SU-DHL-6 (cell line): ENCODE data around the gene AP5Z1.

Experiments used
- H2AFZ ChIP-seq: fragments of 200-600 bp; sonication (generic); 2 replicates; pipeline ENCODE4 v1.6.1; 2014; ENCODE audit warnings: low read depth, mild to moderate bottlenecking, moderate library complexity, mixed read lengths, antibody characterized with exemption, low read length; ENCODE audit not compliant: severe bottlenecking
- H3F3A ChIP-seq: fragments of 200-600 bp; shearing (Covaris generic); 2 replicates; pipeline ENCODE4 v1.6.0; 2016; ENCODE audit warnings: antibody characterized with exemption, mild to moderate bottlenecking; ENCODE audit not compliant: insufficient read depth
- H3K27ac ChIP-seq: fragments of 200-600 bp; sonication (generic); 2 replicates; pipeline ENCODE4 v1.5.1; 2016; ENCODE audit warnings: low read depth, mild to moderate bottlenecking, low read length, moderate library complexity, mixed read lengths
- H3K27me3 ChIP-seq: fragments of 200-600 bp; sonication (generic), shearing (Covaris generic); 2 replicates; pipeline ENCODE4 v1.6.0; 2014; ENCODE audit warnings: mild to moderate bottlenecking, low read length
- H3K36me3 ChIP-seq: fragments of 200-600 bp; sonication (generic); 2 replicates; pipeline ENCODE4 v1.6.1; 2014; ENCODE audit warnings: mild to moderate bottlenecking, low read length, mixed read lengths
- H3K4me2 ChIP-seq: fragments of 300-600, 200-600 bp; shearing (Covaris generic), sonication (generic); 2 replicates; pipeline ENCODE4 v1.6.0; 2014; ENCODE audit warnings: low read length, low read depth, mild to moderate bottlenecking; ENCODE audit not compliant: poor library complexity, severe bottlenecking
- H3K4me3 ChIP-seq: fragments of 200-600 bp; sonication (generic); 2 replicates; pipeline ENCODE4 v1.5.1; 2014; ENCODE audit warnings: antibody characterized with exemption, low read length, mild to moderate bottlenecking, mixed read lengths; ENCODE audit not compliant: insufficient read depth, poor library complexity, severe bottlenecking
- H3K79me2 ChIP-seq: fragments of 200-600 bp; sonication (generic); 2 replicates; pipeline ENCODE4 v1.6.1; 2014; ENCODE audit warnings: mild to moderate bottlenecking, low read length, moderate library complexity; ENCODE audit not compliant: insufficient read depth
- H3K9ac ChIP-seq: fragments of 200-600 bp; sonication (generic); 2 replicates; pipeline ENCODE4 v1.7.0; 2014; ENCODE audit warnings: mild to moderate bottlenecking, low read length
- H3K9me2 ChIP-seq: fragments of 200-600 bp; sonication (generic); replicated peaks from 2 replicates; pipeline ENCODE4 v1.6.1; 2014; ENCODE audit warnings: low read length; ENCODE audit not compliant: insufficient read depth
- H3K9me3 ChIP-seq: fragments of 200-600 bp; sonication (generic); 2 replicates; pipeline ENCODE4 v1.6.1; 2014; ENCODE audit warnings: low read length, mixed read lengths; ENCODE audit not compliant: insufficient read depth
- H4K20me1 ChIP-seq: fragments of 200-600 bp; sonication (generic); 2 replicates; pipeline ENCODE4 v1.6.1; 2014; ENCODE audit warnings: low read depth, mild to moderate bottlenecking, antibody characterized with exemption, low read length, moderate library complexity, mixed read lengths
- CTCF ChIP-seq: fragments of 200-600 bp; sonication (generic); IDR thresholded peaks from one replicate; pipeline ENCODE4 v1.5.1; 2017; ENCODE audit warnings: antibody characterized with exemption, mild to moderate bottlenecking, low read length, moderate library complexity; ENCODE audit not compliant: insufficient read depth, poor library complexity, severe bottlenecking
- EZH2phosphoT487 ChIP-seq: fragments of 200-600 bp; sonication (generic), shearing (Covaris generic); conservative IDR thresholded peaks from 2 replicates; pipeline ENCODE4 v1.6.1; 2018; ENCODE audit warnings: mild to moderate bottlenecking, antibody characterized with exemption, low read length, moderate library complexity, mixed read lengths

The AP5Z1 gene

GRCh38 chr7:4815609-4816418 lies 40.4 kb downstream of the AP5Z1 start:
- H3K9me3 ChIP-seq, result no peaks in the 10 kb centered on the region
- H3K79me2 ChIP-seq, result no peaks in the 10 kb centered on the region
- H3F3A ChIP-seq, result no peaks in the 10 kb centered on the region
- H3K9me2 ChIP-seq, result no peaks in the 10 kb centered on the region
- no peak overlapping the region for H3K4me3 ChIP-seq
- H2AFZ ChIP-seq, result no peak overlapping the region
- no peaks in the 10 kb centered on the region for H3K27me3 ChIP-seq
- no peaks in the 10 kb centered on the region for H4K20me1 ChIP-seq
- H3K9ac ChIP-seq, result no peak overlapping the region
- no peak overlapping the region for H3K4me2 ChIP-seq
- no peaks in the 10 kb centered on the region for H3K36me3 ChIP-seq
- no peak overlapping the region for H3K27ac ChIP-seq
- no peak for TF ChIP-seq EZH2phosphoT487
- no peak for TF ChIP-seq CTCF

GRCh38 chr7:4816419-4817080 lies 41.1 kb downstream of the AP5Z1 start:
- H3K4me3 ChIP-seq, result no peak overlapping the region
- no peak overlapping the region for H2AFZ ChIP-seq
- no peaks in the 10 kb centered on the region for H3K79me2 ChIP-seq
- no peaks in the 10 kb centered on the region for H3K9me3 ChIP-seq
- no peaks in the 10 kb centered on the region for H3K27me3 ChIP-seq
- H3K4me2 ChIP-seq, result no peak overlapping the region
- no peak overlapping the region for H3K27ac ChIP-seq
- H3K36me3 ChIP-seq, result no peaks in the 10 kb centered on the region
- TF ChIP-seq EZH2phosphoT487 (no peak), CTCF (no peak)
- H3K9ac ChIP-seq, result no peak overlapping the region
- H4K20me1 ChIP-seq, result no peaks in the 10 kb centered on the region
- H3K9me2 ChIP-seq, result no peaks in the 10 kb centered on the region
- no peaks in the 10 kb centered on the region for H3F3A ChIP-seq

DNA sequence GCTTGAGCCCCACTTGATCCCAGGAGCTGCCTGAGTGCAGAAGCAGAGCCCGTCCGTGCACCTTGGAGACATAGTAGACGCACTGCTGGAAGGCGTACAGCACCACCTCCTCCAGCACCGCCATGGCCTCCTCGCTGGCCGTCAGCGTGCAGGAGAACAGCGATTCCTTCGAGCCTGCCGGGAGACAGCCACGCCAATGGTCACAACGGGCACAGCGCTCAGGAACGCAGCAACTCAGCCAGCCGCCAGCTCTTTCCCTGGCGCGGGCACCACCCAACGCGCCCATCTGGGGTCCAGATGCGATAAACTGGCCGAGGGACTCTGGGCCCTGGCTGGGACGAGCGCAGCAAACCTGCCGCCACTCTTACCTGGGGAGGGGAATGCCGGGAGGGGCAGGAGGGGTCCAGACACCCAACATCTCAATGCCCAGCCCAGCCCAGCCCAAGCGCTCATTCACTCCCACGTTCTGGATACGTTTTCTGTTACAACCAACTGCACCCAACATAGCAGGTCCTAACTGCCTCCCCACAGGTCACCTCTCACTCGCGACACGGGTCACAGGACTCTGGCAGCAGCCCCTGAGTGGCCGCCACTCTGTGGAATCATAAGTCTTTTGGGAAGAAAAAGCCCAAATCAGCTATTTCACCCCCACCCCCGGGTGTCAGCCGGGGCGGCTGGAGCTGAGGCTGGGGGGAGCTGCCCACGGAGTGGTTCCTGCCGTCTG lies 41.9 kb downstream of the AP5Z1 start:
- no peaks in the 10 kb centered on the region for H3K27me3 ChIP-seq
- H3K9me3 ChIP-seq, result no peaks in the 10 kb centered on the region
- TF ChIP-seq CTCF (no peak), EZH2phosphoT487 (no peak)
- H3K4me2 ChIP-seq, result no peak overlapping the region
- no peak overlapping the region for H3K27ac ChIP-seq
- no peak overlapping the region for H2AFZ ChIP-seq
- H3K9ac ChIP-seq, result no peak overlapping the region
- H4K20me1 ChIP-seq, result no peaks in the 10 kb centered on the region
- H3K4me3 ChIP-seq, result no peak overlapping the region
- H3K36me3 ChIP-seq, result no peaks in the 10 kb centered on the region
- H3K9me2 ChIP-seq, result no peaks in the 10 kb centered on the region
- H3F3A ChIP-seq, result no peaks in the 10 kb centered on the region
- no peaks in the 10 kb centered on the region for H3K79me2 ChIP-seq
